Measurements from ENCODE around the gene CTSH.

The CTSH gene

DNA sequence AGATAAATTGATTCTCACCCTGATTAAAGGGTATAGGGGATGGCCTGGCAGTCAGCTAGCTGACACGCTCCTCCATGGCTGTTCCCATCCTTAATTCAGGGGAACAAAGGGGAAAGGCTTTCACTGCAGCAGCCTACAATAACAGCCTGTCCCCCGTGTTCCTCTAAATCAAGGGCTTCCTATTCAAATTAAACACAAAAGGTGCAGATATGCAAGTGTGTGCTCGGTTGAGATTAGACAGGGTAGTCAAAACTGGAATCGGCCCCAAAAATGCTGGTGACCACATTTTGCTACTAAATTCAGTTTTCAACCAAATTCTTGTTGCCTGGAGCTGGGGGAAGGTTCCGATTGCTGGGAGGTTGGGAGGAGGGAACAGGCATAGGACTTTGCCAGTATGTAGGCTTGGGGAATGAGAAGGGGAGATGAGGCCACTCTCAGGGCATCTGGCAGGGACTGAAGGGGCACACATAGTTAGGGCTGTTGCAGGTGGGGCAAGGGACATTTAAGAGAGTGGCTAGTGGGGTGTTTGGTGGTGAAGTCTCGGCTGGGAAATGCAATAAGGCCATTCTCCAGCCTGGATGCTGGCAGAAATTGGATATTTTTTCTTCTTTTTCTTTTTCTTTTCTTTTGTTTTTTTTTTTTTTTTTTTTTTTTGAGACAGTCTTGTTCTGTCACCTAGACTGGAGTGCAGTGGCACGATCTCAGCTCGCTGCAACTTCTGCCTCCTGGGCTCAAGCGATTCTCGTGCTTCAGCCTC, 32.9 kb upstream of the CTSH start:
- DNase-seq (ENCODE audit: low read depth), result no peak

DNA sequence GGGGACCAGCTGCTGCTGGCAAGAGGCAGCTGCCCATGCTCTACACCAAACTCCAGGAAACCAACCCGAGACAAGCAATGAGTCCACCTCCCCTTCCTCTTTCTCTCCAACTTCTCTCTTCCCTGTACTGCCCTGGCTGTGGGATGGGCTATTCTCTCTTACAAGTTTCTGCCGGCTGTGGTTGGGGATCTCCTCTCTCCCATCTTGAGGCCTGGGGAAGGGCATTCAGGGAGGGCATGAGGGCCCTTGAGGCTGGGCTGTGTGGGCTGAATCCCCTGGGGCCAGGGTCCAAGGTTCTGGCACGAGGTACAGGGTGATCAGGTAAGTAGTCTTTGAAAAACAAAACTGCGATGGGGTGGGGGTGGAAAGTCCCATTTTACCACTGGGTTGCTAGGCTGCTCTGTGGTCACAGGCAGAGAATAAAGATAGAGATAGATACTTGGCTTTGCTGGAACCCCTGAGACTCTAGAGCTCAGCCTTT, 32.3 kb upstream of the CTSH start:
- DNase-seq (ENCODE audit: low read depth), result no peak

DNA sequence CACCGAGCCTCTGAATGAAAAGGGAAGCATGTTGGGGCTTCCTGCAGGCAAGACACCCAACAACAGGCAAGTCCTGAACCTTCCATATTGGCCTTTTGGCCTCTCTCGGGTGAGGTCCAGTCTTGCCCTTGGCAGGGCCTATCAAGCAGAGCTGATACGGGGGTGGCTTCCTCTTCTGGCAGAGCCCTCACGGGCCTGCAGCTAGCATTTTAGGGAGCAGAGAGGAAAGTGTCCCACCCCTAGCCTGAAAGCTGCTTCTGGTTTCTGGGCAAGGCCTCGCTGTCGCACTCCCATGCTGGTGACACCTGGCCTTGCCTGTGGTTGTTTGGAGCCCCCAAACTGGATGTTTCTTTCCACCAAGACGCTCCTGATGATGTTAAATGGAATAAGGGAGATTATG, 31.8 kb upstream of the CTSH start:
- DNase-seq (ENCODE audit: low read depth), result no peak

DNA sequence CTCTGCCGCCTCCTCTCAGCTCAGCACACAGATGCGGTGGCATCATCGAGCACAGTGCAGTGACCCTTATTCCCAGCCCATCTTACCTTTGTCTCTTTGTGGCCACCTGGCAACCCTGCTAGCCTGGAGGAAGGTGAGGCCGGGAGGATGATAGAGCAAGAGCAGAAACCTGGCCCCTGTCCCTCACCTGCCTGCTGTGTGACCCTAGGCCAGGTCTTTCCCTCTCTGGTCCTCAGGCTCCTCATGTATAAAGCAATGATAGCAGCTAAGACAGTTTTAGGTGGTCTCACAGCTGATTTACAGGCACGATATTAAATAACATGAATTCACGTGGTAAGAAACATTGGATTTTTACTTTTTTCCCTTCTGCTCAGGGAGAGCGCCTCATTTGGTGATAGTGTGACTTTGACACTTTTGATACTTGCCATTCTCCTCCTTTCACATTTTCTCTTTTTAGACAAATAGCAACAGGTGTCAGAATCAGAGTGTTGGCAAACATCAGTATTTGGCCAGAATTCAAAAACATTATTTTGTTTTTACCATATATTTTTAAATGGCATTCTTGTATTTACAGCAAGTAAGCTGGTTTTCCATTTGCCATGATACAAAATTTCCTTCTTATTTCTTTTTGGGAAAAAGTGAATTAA, 29.5 kb upstream of the CTSH start:
- no peak for DNase-seq (ENCODE audit: low read depth)

DNA sequence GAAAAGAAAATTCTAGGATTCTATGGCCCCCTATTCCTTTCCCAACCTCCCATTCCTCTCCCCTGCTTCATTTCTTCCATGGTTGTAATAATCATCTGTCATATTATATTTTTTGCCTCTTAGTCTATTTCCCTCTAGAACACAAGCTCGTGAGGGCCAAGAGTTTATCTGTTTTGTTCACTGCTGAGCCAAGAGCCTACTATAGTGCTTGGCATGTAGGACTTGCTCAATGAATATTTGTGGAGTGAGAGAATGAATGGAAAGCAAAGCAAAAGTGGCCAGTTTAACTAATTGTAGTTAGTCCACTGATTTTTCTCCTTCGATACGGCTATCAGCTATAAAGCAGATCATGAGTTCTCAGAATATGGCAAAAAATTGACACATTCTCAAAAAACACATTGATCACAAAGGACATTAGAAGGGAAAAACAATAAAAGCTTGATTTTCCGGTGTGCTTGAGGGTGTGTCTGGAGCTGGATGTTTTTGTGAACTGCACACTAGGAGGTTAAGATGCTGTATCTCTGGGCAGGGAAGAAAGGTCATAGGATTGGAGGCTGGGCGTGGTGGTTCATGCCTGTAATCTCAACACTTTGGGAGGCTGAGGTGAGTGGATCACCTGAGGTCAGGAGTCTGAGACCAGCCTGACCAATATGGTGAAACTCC, 25.0 kb upstream of the CTSH start:
- no peak for DNase-seq (ENCODE audit: low read depth)

DNA sequence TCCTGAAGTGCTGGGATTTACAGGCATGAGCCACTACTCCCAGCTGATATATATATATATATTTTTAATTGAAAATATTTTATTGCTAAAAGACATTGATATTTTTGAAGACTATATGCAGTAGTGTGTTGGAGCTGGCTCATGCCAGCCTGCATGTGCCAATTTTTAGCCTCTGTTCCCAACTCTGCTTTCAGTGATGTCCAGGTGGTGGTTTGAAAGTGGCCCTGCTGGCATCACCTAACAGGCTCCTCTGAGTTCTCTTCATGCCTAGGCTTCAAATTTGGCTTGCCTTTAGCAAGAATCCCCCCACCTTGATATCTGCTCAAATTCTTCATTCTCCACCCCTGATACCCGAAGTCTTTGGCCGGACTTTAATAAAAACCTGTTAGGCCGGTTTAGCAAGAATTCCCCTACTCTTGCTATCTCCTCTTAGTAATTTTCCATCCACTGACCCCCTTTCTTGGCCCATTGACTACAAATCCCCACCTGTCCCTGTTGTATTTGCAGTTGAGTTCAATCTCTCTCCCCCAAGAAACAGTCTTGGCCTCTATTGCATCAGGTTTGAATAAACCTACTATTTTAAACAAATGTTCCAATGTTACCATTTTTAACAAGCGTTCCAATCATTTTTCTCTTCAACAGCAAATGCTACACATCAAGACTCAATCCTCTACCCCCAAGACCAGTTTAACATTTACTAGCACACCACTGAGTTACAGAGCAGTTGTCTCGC, 23.9 kb upstream of the CTSH start:
- no peak for DNase-seq (ENCODE audit: low read depth)

DNA sequence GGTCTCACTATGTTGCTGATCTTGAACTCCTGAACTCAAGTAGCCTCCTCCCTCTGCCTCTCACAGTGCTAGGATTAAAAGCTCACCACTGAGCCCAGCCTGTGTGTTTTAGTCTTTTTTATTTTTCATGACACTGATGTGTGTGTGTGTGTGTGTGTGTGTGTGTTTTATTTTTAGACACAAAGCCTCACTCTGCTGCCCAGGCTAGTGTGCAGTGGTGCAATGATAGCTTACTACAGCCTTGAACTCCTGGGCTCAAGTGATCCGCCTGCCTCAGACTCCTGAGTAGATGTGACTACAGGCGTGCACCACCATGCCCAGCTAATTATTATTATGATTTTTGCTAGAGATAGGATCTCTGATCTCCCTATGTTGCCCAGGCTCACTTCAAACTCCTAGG, 23.3 kb upstream of the CTSH start:
- DNase-seq (ENCODE audit: low read depth), result no peak

DNA sequence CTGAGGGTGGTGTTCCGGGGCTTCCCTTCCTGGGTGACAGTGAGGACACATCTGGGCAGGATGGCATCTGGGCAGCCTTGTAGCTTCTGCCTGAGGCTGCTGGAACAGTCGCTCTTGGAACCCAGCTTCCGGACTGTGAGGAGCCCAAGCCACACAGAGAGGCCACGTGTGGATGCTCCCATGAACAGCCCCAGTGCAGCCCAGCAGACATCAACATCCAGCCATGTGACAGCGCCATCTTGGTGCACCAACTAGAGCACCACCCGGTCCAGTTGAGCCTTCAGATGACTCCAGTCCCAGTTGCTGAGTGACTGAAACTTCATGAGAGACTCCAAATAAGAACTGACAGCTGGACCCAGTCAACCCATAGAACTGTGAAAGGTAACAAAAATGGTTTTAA, 15.5 kb upstream of the CTSH start:
- DNase-seq (ENCODE audit: low read depth), result no peak

DNA sequence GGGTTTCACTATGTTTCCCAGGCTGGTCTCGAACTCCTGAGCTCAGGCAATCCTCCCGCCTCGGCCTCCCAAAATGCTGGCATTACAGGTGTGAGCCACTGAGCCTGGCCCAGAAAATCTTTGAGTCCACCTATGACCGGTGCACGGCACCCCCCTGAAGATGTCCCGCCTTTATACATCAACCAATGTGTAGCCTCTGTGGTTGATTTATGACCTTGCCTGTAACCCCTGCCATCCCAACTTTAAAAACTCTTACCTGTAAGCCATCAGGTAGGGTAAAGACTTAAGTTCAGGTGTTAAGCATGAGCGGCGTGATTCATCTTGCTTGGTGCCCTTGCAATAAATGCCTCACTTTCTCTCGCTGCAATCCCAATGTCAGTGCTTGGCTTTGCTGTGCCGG, 14.5 kb upstream of the CTSH start:
- no peak for DNase-seq (ENCODE audit: low read depth)

DNA sequence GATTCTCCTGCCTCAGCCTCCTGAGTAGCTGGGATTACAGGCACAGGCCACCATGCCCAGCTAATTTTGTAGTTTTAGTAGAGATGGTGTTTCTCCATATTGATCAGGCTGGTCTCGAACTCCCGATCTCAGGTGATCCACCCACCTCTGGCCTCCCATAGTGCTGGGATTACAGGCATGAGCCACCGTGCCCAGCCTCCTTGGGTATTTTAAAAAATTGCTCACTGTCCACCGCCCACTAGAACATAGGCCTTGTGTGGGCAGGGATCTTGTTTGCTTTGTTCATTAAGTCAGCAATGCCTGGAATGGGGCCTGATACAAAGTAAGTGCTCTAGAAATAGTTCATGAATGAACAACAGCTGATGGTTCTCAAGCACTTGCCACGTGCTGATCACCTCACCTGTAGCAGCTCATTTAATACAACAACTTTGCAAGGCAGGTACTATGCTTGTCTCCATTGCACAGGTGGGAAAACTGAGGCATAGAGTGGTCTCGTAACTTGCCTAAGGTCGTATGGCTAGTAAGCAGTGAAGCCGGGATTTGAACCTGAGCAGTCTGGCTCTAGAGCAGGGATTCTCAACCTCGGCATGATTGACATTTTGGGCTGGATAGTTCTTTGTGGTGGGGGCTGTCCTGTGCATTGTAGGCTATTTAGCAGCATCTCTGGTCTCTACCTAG, 12.7 kb upstream of the CTSH start:
- no peak for DNase-seq (ENCODE audit: low read depth)

DNA sequence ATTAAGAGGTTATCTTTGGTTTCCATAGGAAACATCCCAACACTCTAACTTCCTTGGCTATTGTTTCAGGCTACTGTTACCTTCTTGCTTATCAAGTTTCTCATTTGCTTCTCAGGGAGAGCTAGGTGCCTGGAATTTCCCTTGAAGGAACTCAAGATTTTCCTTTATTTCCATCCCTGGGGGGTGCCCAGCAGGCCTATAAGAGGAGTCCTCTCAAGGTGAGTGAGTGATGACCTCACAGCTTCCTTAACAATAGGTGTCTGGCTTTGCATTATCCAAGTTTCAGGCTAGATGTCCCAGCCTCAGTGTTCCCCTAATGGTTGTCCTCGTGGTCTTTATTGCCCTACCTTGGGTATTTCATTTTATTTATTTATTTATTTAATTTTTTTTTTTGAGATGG, 12.1 kb upstream of the CTSH start:
- no peak for DNase-seq (ENCODE audit: low read depth)

DNA sequence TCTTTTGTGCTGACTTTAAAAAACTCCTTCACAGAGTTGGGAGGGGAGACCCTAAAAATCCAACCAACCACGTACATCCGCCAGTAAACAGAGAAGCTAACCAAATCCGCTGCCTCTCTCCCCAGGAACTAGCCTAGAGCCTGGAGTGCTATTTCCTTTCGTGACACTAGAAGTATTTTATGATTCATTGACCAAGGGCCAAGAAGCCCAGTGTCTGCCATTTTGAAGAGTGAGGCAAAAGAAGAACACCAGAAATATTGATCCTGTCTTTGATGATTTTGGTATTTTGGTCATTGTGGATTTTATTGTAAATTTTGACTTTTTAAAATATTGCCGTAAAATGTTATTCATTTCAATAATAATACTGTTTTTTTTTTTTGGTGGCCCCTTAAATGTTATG, 10.5 kb upstream of the CTSH start:
- DNase-seq (ENCODE audit: low read depth), result no peak

DNA sequence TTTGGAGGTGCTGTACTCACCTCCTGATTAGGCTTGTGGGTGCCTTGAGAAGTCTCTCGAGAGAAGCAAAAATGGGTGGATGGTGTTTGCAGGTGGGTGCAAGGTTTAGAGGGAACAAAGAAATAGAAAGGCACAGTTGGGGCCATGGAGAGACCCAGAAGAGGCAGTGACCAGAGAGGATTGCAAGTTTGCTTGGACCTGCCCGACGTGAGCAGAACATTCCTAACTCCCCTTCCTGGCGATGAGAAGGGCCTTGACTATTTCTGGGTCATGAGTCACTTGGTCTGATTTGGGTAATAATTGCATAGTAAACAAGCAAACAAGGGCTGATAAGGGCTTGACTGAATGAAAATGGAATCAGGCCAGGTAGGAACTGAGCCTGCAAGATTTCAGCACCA, 7.0 kb upstream of the CTSH start:
- no peak for DNase-seq (ENCODE audit: low read depth)

DNA sequence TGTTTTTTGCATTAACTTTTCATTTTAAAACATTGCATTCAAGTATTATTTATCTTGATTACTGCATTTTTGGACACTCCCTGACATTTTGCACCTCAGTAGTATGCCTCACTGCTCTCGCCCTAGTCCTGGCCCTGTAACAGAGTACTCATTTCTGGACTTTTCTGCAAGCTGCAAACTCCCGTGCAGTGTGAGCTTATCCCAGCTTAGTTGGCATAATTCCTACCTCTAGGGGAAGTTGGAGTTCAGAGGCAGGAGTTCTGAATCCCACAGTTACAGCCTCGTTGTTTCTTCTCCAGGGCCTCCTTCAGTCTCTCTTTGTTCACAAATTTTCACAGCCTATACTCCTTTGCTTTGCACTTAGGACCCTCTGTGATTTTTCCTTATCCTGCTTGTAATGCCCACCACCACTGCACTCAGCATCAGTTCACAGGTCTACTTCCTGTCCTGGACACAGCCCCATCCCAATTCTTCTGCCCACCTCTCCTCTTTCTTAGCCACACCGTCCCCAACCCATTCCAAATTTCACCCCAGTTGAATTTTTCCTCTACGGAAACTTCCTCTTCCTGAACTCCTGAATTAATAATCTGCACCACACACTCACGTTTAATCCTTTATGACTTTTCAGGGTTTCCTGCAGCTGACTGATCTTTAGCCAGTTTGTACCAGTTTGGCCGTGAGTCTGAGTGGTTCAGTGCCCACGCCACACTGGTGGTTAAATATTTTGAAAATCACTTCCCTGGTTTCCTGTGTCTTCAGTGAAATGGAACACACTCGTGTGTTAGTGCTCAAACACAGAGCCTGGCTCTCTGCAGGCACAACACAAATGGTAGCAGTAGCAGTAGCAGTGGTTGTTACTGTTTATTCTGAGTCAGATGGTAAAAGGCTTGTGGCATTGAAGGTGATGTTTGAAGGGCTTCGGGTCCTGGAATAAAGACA, 6.3 kb upstream of the CTSH start:
- DNase-seq (ENCODE audit: low read depth), result no peak

DNA sequence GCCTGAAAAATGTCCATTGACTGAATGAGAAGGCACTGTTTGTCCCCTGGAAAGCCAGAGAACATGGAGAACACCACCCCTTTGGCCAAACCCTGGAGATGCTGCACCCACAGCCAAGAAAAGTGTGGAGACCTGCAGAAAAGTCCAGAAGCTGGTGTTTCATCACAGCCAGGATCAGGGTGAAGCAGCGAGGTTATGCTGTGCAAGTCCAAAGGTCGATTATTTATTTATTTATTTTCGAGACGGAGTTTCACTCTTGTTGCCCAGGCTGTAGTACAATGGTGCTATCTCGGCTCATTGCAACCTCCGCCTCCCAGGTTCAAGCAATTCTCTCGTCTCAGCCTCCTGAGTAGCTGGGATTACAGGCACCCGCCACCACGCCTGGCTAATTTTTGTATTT, 5.5 kb upstream of the CTSH start:
- no peak for DNase-seq (ENCODE audit: low read depth)

DNA sequence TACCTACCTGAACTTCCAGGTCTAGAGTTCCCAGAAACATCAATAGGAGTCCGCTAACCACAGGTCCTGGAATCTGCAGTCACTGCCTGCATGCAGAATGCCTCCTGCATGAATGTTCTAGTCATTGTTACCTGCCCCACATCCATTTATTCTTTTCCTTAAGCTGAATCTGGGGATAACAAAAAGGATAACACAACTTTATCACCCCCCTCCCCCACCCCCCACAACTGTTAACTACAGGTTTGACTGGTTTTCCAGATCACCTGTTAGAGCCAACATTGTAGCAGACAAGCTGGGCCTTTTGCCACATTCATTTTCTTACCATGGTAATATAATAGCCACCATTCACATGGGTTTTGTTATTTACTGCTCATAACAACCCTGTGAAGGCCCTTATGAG, 4.6 kb upstream of the CTSH start:
- no peak for DNase-seq (ENCODE audit: low read depth)

DNA sequence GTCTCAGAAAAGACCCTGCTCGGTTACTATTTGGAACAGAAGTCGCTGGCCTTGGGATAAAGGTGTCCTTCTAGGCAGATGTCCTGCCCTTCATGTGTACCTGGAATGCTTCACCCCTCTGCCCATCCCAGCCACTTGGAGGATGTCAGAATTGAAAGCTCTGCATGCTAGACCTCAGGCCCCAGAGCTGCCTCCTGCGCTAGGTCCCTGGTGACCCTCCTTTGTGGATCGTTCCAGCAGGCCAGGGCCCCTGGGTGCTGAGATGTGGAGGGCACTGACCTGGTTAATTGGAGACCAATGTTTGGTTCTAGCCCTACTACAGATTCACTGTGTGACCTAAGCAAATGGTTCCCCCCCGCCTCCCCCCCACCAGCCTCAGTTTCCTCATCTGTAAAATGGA, 2.7 kb upstream of the CTSH start:
- DNase-seq (ENCODE audit: low read depth), result no peak

DNA sequence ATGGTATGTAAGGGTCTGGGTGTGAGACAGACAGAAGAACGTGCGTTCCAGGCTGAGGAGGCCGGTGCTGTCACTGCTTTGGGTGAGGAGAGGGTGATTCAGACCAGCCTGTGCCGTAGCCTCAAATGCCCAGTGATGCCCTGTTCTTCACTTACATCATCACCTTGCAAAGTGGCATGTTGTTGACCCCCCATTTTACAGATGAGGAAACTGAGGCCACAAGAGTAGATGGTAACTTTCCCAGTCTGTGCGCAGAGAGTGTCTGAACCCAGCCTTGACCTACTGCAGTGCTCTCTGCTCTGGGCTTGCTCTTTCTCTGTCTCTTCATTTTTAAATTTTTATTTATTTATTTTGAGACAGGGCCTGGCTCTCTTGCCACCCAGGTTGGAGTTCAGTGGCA, 1.6 kb upstream of the CTSH start:
- DNase-seq (ENCODE audit: low read depth), result no peak

DNA sequence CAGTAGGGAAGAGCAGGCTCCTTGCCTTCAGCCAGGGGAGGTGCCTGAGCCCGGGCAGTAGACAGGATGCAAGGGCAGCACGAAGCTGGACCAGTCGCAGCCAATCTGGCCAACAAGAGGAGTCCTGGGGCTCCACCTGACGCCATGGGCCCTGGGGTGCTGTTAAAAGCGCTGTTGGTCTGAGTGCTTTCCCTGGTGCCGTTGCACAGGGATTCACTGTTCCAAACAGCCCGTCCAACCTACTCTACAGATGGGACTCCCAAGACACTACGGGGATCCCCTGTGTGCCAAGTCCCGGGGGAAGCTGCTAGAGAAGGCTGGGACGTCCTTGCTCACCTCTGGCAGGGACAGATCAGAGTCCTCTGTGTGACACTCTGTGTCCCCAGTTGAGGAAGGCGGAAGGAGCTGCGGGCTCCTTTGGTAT, 632 bp downstream of the CTSH start:
- no peak for DNase-seq (ENCODE audit: low read depth)

DNA sequence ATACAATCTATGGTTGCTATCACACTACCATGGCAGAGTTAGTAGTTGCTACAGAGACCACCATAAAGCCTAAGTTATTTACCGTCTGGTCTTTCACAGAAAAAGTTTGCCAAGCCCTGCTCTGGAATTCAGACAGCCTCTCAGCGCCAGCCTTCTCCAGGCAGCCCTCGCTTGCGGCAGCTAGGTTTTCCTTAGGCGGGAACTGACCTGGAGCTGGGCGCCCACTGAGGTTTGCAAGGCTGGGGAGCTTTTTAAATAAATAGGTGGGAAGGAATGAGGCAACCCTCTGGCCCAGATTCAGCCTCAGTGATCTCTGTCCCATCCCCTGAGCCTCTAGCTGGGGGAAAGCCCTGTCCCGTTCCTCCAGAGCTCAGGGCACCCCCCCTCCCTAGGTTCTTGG, 1.2 kb downstream of the CTSH start:
- no peak for DNase-seq (ENCODE audit: low read depth)

DNA sequence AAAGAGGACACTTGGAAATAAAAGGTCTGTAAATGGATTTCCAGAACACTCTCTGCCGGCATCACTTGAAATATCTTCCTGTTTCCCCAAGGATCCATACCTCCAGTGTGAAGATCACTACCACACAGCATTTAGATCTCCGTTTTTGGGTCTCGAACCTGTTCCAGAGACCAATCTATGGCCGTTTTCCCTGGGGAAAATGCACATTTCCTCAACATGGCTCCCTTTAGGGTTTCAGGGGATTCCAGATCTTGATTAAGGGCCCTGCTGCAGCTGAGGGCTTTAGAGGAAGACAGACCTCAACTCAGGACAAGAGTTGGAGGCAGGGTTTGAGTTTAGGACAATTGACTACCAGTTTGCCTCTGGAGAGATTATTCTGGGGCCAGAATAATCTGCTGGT, 2.1 kb downstream of the CTSH start:
- DNase-seq (ENCODE audit: low read depth), result no peak

All from GM04503 (cell line).